Small intestine (tissue), 7 donors: ENCODE results near the gene NRG4. TPM values are rescaled to one million over a fixed set of nuclear protein-coding genes. Genes with fewer than 3 reads are reported as not detected.
"Not testable (repeated sequence)": the region's sequence is repeated elsewhere in the genome, so short reads cannot be mapped to it uniquely, and the experiment has no call there.

Experiments used
- DNase-seq, 2 donors: peaks; one replicate each; pipeline versions ENCODE4 v3.0.0 to v3.0.0-alpha.2; 2013
- FAIRE-seq: peaks from 2 replicates; lab custom pipeline; 2012; peaks lifted over from hg19 to GRCh38; lab: Jason Lieb, UNC
- H3K27ac ChIP-seq, 3 donors: one replicate each; pipeline ENCODE4 v1.5.1; 2013; ENCODE audit warnings: low read length in 2 of 3, mild to moderate bottlenecking in 2 of 3, control low read depth in 1 of 3, inconsistent platforms in 1 of 3, low read depth in 1 of 3, moderate library complexity in 1 of 3
- H3K27me3 ChIP-seq, 3 donors: one replicate each; pipeline ENCODE4 v1.6.1; 2013; ENCODE audit warnings: low read length in 3 of 3, inconsistent platforms in 1 of 3; ENCODE audit not compliant: control insufficient read depth in 3 of 3, insufficient read depth in 3 of 3
- H3K36me3 ChIP-seq, 3 donors: one replicate each; pipeline ENCODE4 v1.6.1; 2013; ENCODE audit warnings: low read length in 3 of 3, inconsistent platforms in 1 of 3, low read depth in 1 of 3, mild to moderate bottlenecking in 1 of 3, moderate library complexity in 1 of 3; ENCODE audit not compliant: control insufficient read depth in 3 of 3, insufficient read depth in 2 of 3
- H3K4me1 ChIP-seq, 3 donors: one replicate each; pipeline ENCODE4 v1.6.1; 2013; ENCODE audit warnings: low read length in 2 of 3, inconsistent platforms in 1 of 3, low read depth in 1 of 3, mild to moderate bottlenecking in 1 of 3, moderate library complexity in 1 of 3; ENCODE audit not compliant: control insufficient read depth in 3 of 3, insufficient read depth in 2 of 3
- H3K4me3 ChIP-seq, 3 donors: one replicate each; pipeline ENCODE4 v1.5.1; 2013; ENCODE audit warnings: low read length in 3 of 3, control low read depth in 1 of 3, inconsistent platforms in 1 of 3, low read depth in 1 of 3, mild to moderate bottlenecking in 1 of 3, moderate library complexity in 1 of 3
- H3K9me3 ChIP-seq, 2 donors: one replicate each; pipeline ENCODE4 v1.6.1; 2013; ENCODE audit warnings: low read depth in 1 of 2, low read length in 1 of 2; ENCODE audit not compliant: control insufficient read depth in 2 of 2, insufficient read depth in 1 of 2
- WGBS, 3 donors: extraction: QIAGEN DNeasy Blood & Tissue Kit; methylation state at CpG; one replicate each; pipeline ENCODE4 v1.1.7; 2013; 5-methylcytosine and 5-hydroxymethylcytosine counted together
- polyA plus RNA-seq, 4 donors: library from polyadenylated mRNA; stranded (reverse) in 3 of 4; unstranded in 1 of 4; fragments of 200-250 nt in 3 of 4; fragments of 120-200 nt in 1 of 4; gene quantifications; one replicate each; pipeline versions ENCODE4 v1.2.1 to v1.2.3, GENCODE V29; 2013
- donor health status: healthy with polysubstance abuse.
- donor health status: control.
- donor health status: control.
- donor health status: Bipolar disorder and iron deficiency.
- donor health status: healthy.

The NRG4 gene
- polyA plus RNA-seq, 4 donors = 0.21 to 0.92 TPM; not detected in 2

GRCh38 chr15:76056931-76057330 is 44.7 kb upstream of the NRG4 start:
- Histone ChIP-seq H3K4me3 (no peak overlapping the region), H3K27me3 (peaks cover 2 to 32% (median 9%) of the 10 kb centered on the region in 3 donors), H3K27ac (no peak overlapping the region), H3K9me3 (no peaks in the 10 kb centered on the region), H3K36me3 (no peaks in the 10 kb centered on the region), H3K4me1 (peaks cover 0 to 8% (median 8%) of the 10 kb centered on the region in 3 donors)
- DNase-seq (peak in 1 of 2 donors; percentile 10), FAIRE-seq (no peak)
- WGBS, 3 donors = 1 to 11% (median 4%) methylated on average over 3 of the region's 3 CpGs

- H3K36me3 ChIP-seq, H3K9me3 ChIP-seq, FAIRE-seq, DNase-seq, H3K4me1 ChIP-seq, H3K27ac ChIP-seq, H3K4me3 ChIP-seq: not testable (repeated sequence)
- 87 to 92% (median 91%) methylated on average over 10 of the region's 10 CpGs for WGBS, 3 donors
- peaks cover 2 to 12% (median 5%) of the 10 kb centered on the region in 3 donors for H3K27me3 ChIP-seq
These were observed 42.0 kb upstream of the NRG4 start for GRCh38 chr15:76054201-76054600.

GRCh38 chr15:76038512-76038911 is 26.3 kb upstream of the NRG4 start:
- DNase-seq = no peak
- Histone ChIP-seq H3K9me3 (peaks cover 0 to 3% of the 10 kb centered on the region in 2 donors), H3K27me3 (no peaks in the 10 kb centered on the region), H3K4me3 (no peak overlapping the region), H3K4me1 (no peaks in the 10 kb centered on the region), H3K36me3 (no peaks in the 10 kb centered on the region), H3K27ac (no peak overlapping the region)
- FAIRE-seq = no peak
- WGBS, 3 donors = 78 to 97% (median 95%) methylated on average over 1 of the region's 1 CpG

GRCh38 chr15:76035593-76035992 is 23.4 kb upstream of the NRG4 start:
- no peak overlapping the region for H3K27ac ChIP-seq
- H3K9me3 ChIP-seq = peaks cover 0 to 3% of the 10 kb centered on the region in 2 donors
- no peak overlapping the region for H3K4me3 ChIP-seq
- FAIRE-seq (no peak), DNase-seq (no peak)
- WGBS, 3 donors = 41 to 49% (median 45%) methylated on average over 3 of the region's 3 CpGs
- no peaks in the 10 kb centered on the region for H3K36me3 ChIP-seq
- no peaks in the 10 kb centered on the region for H3K27me3 ChIP-seq
- no peaks in the 10 kb centered on the region for H3K4me1 ChIP-seq

- Histone ChIP-seq H3K27ac (no peak overlapping the region), H3K27me3 (no peaks in the 10 kb centered on the region), H3K9me3 (no peaks in the 10 kb centered on the region), H3K36me3 (no peaks in the 10 kb centered on the region), H3K4me3 (no peak overlapping the region), H3K4me1 (no peaks in the 10 kb centered on the region)
- FAIRE-seq (no peak), DNase-seq (no peak)
- WGBS, 3 donors = 73 to 85% (median 84%) methylated on average over 2 of the region's 2 CpGs
These were observed 21.9 kb upstream of the NRG4 start for GRCh38 chr15:76034111-76034510.

GRCh38 chr15:76033438-76033837 is 21.2 kb upstream of the NRG4 start:
- Histone ChIP-seq H3K36me3 (no peaks in the 10 kb centered on the region), H3K27me3 (no peaks in the 10 kb centered on the region), H3K4me3 (no peak overlapping the region), H3K4me1 (no peaks in the 10 kb centered on the region), H3K27ac (no peak overlapping the region), H3K9me3 (no peaks in the 10 kb centered on the region)
- DNase-seq (no peak), FAIRE-seq (no peak)
- WGBS, 3 donors = 97 to 100% (median 97%) methylated on average over 1 of the region's 1 CpG

GRCh38 chr15:76032046-76032445 is 19.8 kb upstream of the NRG4 start:
- Histone ChIP-seq H3K27me3 (no peaks in the 10 kb centered on the region), H3K27ac (no peak overlapping the region), H3K9me3 (no peaks in the 10 kb centered on the region), H3K36me3 (no peaks in the 10 kb centered on the region), H3K4me1 (no peaks in the 10 kb centered on the region), H3K4me3 (no peak overlapping the region)
- 73 to 91% (median 83%) methylated on average over 1 of the region's 1 CpG for WGBS, 3 donors
- no peak for FAIRE-seq
- no peak for DNase-seq

- H3K4me3 ChIP-seq = no peak overlapping the region
- H3K27ac ChIP-seq = no peak overlapping the region
- peaks cover 0 to 9% of the 10 kb centered on the region in 2 donors for H3K9me3 ChIP-seq
- DNase-seq (no peak), FAIRE-seq (no peak)
- H3K27me3 ChIP-seq = peaks cover 0 to 2% (median 0%) of the 10 kb centered on the region in 3 donors
- 84 to 92% (median 90%) methylated on average over 4 of the region's 4 CpGs for WGBS, 3 donors
- no peaks in the 10 kb centered on the region for H3K4me1 ChIP-seq
- H3K36me3 ChIP-seq = no peaks in the 10 kb centered on the region
These were observed 12.0 kb upstream of the NRG4 start for GRCh38 chr15:76024021-76024768.
